ENCODE data around the gene SLCO3A1. TPM values are rescaled to one million over a fixed set of nuclear protein-coding genes. Genes with fewer than 3 reads are reported as not detected.

Gene SLCO3A1
- total RNA-seq, 1 experiment from 2014 or later = 9.1 TPM

GRCh38 chr15:92062505-92062904, 209.0 kb downstream of the SLCO3A1 start:
- ATAC-seq (no peak; the same call in 1 of the 2 replicates), DNase-seq (ENCODE audit: low spot score) (no peak)
- H3K36me3 Mint-ChIP-seq = no peaks in the 10 kb centered on the region
- no peak overlapping the region for H3K27ac Mint-ChIP-seq
- H3K27me3 Mint-ChIP-seq (ENCODE audit: low read depth) = no peaks in the 10 kb centered on the region
- no peak overlapping the region for H3K4me3 Mint-ChIP-seq
- H3K9me3 Mint-ChIP-seq = peaks cover 4% of the 10 kb centered on the region; the same call in 1 of the 2 replicates
- CTCF ChIA-PET = interaction anchor here (0.9 to 1.5 kb wide), 2 partner anchors 9 to 356 kb away, joined by 5 to 6 read pairs; no protein-coding TSS in a partner anchor
- POLR2A ChIA-PET = no interaction called here
- H3K4me1 Mint-ChIP-seq = no peaks in the 10 kb centered on the region
- TF ChIP-seq PREB (CRISPR knock-in tag; IDR thresholded peaks at IDR 0.05; ENCODE audit: borderline replicate concordance) (no peak), ZBTB43 (CRISPR knock-in tag; IDR thresholded peaks at IDR 0.05) (no peak), CBFB (CRISPR knock-in tag; IDR thresholded peaks at IDR 0.05; ENCODE audit: low read depth) (no peak), NR2C2 (CRISPR knock-in tag; IDR thresholded peaks at IDR 0.05) (no peak), GTF2I (CRISPR knock-in tag; conservative IDR thresholded peaks at IDR 0.05) (no peak), ATF3 (CRISPR knock-in tag; conservative IDR thresholded peaks at IDR 0.05) (no peak), SMAD4 (CRISPR knock-in tag; IDR thresholded peaks at IDR 0.05) (no peak), ATF2 (CRISPR knock-in tag; IDR thresholded peaks at IDR 0.05; ENCODE audit: borderline replicate concordance, low read depth) (no peak), RELA (CRISPR knock-in tag; IDR thresholded peaks at IDR 0.05; ENCODE audit: borderline replicate concordance) (no peak), NFATC4 (CRISPR knock-in tag; IDR thresholded peaks at IDR 0.05) (no peak), ZNF532 (CRISPR knock-in tag; IDR thresholded peaks at IDR 0.05; ENCODE audit: borderline replicate concordance) (no peak), JAZF1 (CRISPR knock-in tag; IDR thresholded peaks at IDR 0.05) (no peak), GRHL2 (CRISPR knock-in tag; IDR thresholded peaks at IDR 0.05; ENCODE audit: insufficient replicate concordance, severe bottlenecking) (no peak), CREM (CRISPR knock-in tag; IDR thresholded peaks at IDR 0.05) (no peak), FOXK1 (CRISPR knock-in tag; IDR thresholded peaks at IDR 0.05) (no peak), ATF1 (CRISPR knock-in tag; IDR thresholded peaks at IDR 0.05) (no peak), RORB (CRISPR knock-in tag; IDR thresholded peaks at IDR 0.05) (no peak)

GRCh38 chr15:92068121-92068520, 214.6 kb downstream of the SLCO3A1 start:
- no peak overlapping the region for H3K27ac Mint-ChIP-seq
- DNase-seq (ENCODE audit: low spot score) (no peak), ATAC-seq (no peak)
- no peaks in the 10 kb centered on the region for H3K36me3 Mint-ChIP-seq
- H3K9me3 Mint-ChIP-seq = peaks cover 4% of the 10 kb centered on the region; the same call in 1 of the 2 replicates
- no peaks in the 10 kb centered on the region for H3K27me3 Mint-ChIP-seq (ENCODE audit: low read depth)
- TF ChIP-seq ZNF263 (CRISPR knock-in tag; IDR thresholded peaks at IDR 0.05; ENCODE audit: low read depth) (no peak), RELA (CRISPR knock-in tag; IDR thresholded peaks at IDR 0.05; ENCODE audit: borderline replicate concordance) (no peak), ZNF121 (CRISPR knock-in tag; IDR thresholded peaks at IDR 0.05) (no peak), CREB1 (CRISPR knock-in tag; IDR thresholded peaks at IDR 0.05) (no peak), MYBL2 (CRISPR knock-in tag; IDR thresholded peaks at IDR 0.05) (no peak), ZMAT4 (CRISPR knock-in tag; IDR thresholded peaks at IDR 0.05) (no peak), SMAD4 (CRISPR knock-in tag; IDR thresholded peaks at IDR 0.05) (no peak), RORB (CRISPR knock-in tag; IDR thresholded peaks at IDR 0.05) (no peak), CREM (CRISPR knock-in tag; IDR thresholded peaks at IDR 0.05) (no peak), SP1 (CRISPR knock-in tag; conservative IDR thresholded peaks at IDR 0.05) (no peak)
- H3K4me3 Mint-ChIP-seq = no peak overlapping the region
- H3K4me1 Mint-ChIP-seq = no peaks in the 10 kb centered on the region
- CTCF ChIA-PET = interaction anchor here (1.0 to 1.7 kb wide), 2 partner anchors 11 to 15 kb away, joined by 3 to 6 read pairs; no protein-coding TSS in a partner anchor
- POLR2A ChIA-PET = no interaction called here
